GM15510 (cell line): ENCODE measurements around the gene SP5.

ENCODE experiments used
- POLR2A ChIP-seq: IDR thresholded peaks from 3 replicates; pipeline ENCODE4 v1.6.1; 2011; ENCODE audit warnings: borderline replicate concordance; ENCODE audit not compliant: insufficient read length; ENCODE audit errors: extremely low read depth

SP5 gene

DNA sequence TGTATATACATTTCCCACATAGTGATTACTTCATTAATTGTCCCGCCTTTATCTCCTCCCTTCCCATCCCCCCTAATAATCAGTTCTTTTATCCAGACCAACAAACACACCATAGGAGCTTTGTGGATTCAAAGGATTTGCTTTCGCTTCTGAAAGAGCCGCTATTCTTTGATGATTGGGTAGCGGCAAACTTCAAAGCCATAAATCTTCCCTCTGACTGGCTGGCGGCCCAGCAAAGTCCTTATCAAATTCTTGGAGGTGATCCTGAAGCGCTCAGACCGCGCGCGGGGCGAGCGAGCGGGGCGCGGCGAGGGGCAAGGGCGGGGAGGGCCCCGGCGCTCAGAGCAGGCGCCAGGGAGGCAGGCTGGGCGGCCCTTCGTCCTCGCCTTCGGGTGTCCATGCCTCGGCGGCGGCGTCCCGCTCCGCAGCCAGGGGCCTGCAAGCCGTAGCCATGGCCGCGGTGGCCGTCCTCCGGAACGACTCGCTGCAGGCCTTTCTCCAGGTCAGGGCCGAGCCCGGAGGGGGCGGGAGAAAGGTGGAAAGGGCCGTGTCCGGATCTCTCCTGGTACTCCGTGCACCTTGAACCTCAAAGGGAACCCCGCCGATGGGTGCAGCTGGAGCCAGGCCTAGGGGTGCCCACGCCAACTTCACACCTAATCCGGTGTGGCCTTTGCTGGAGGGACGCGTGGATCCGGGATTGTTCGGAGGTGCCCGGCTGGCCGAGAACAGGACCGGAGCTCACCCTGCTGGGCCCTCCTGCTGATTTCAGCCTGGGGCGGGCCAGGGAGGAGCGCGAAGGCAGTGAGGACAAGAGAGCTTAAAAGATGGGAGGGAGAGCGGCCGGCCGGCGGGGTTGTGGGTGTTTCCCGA is at the start of gene SP5:
Gene SP5 (plus strand): TSS at position 276 of the 870 bp plus-strand sequence. CDS start 176 bp downstream, at position 452.
- TF ChIP-seq POLR2A: no peak

DNA sequence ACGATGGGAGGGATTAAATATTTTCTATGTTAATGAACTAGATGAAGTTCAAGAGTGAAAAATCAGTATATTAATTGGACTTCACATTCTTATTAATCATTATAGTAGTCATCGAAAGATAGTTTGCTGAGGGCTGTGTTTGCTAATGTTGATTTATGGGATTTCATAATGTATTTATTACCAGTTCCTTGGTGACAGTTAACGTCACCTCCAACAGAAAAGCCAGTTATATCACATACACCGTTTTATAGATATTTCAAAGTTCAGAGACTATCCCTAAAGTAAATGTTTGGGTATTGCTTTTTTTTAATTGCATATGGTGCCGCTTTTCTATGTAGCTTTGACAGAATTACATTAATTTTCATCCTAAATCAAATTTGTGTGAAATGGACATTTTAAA is 49.4 kb upstream of the SP5 start:
- TF ChIP-seq POLR2A: no peak

DNA sequence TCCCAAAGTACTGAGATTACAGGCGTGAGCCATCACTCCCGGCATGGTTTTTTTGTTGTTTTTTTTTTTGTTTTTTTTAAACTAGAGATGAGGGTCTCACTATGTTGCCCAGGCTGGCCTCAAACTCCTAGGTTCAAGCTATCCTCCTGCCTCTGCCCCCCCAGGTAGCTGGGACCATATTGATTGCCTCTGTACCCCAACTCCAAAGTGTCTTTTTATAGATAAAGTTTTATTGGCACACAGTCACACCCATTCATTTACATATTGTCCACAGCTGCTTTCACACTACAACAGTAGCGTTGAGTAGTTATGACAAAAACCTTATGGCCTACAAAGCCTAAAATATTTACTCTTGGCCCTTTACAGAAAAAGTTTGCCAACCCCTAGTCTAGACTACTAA is 45.2 kb upstream of the SP5 start:
- TF ChIP-seq POLR2A: no peak

DNA sequence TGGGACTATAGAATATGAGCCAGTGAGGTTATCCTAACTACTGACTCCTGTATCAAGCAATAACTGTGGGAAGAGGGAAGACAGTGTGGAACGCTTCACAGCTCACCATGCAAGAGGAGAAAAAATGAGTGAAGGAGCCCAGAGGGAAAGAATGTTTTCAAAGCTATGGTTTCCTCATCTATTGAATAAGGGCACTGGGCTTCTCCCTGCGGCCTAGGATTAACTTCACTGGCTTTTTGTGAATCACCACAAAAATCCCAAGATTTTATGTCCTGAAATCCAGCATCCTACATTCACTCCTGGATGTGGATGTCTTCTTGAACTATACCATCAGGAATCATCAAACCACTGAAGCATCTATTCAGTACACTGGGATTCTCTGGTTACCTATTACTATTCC is 44.5 kb upstream of the SP5 start:
- TF ChIP-seq POLR2A: no peak

DNA sequence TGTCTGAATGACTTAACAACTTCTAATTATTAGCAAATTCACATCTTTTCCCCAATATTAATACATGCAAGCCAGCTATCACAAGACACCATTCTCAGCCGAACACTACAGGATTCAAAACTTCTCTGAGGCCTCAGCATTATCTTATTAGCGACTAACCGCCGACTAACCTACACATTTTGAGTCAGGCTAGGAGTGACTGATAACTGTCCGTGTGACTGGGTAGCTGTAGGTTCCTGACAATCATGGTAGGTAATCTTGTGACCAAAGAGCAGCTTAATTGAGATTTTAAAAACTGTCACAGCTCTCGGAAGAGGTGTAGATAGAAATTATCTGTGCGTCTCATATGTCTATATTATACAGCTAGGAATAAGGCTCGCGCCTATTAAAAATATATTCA is 44.1 kb upstream of the SP5 start:
- no peak for TF ChIP-seq POLR2A

DNA sequence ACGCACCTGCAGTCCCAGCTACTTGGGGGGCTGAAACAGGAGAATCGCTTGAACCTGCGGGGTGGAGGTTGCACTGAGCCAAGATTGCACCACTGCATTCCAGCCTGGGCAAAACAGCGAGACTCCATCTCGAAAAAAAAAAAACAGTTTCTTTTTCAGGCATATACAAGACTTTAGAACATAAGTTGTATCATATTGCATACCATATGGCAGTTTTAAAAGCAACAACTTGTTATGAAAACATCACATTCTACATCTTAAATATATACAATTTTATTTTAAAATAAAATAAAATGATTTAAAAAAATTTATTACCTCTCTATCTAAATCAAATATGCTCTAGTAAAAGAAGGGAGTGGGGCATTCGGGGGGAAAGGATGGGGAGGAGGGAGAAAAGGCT is 39.4 kb upstream of the SP5 start:
- TF ChIP-seq POLR2A: no peak

DNA sequence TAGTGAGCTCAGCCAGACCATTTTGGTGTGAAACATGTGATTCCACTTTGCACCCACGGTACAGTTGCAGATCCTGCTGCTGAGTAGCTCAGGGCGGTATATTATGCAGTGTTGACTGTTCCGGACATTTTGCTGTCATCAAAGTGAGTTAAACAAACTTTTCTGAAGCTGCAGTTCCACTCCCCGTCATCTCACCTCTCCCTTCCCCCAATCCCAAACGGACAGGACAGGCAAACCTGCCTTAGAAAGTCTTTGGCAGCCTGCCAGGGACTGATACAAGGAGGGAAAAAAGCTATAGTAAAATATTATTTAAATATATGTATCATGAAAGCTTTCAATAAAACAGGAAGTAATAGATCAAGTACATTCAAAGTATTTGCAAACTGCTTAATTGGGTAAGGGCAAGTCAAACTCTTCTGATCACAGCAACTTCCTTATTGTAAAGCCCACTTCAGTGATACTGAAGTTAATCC is 35.5 kb upstream of the SP5 start:
- no peak for TF ChIP-seq POLR2A

DNA sequence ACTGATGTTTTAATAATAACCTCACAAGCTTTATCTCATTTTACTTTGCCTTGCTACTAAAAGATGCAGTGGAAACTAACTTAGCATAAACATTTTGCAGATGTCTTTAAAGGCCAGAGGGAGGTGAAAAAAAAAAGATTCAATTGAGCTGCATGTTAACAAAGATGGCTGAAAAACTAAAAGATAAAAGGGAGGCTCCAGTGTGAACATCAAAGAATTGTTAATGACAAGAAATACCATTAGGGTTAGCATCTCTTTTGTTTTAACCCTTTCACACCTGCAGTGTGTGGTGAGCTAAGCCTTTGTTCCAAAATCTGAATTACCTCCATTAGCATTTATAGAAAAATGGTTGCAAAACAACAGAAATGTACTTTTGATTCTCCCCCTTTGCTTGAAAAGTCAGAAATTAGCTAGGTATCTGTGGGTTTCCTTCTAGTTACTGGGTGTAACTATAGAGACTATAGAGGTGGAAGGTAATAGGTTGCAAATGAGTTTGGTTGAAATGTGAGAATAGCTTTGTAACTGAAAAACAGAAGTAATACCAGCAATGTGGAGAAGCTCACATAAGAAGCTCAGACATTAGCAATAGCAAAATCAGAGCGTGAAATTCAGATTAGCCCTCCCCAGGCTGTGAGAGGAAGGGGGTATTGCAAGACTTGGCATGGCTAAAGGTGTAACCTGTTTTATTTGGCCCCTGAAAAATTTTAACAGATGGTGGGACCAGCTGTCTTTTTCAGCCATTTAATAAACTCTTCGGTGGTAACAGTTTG is 34.8 kb upstream of the SP5 start:
- TF ChIP-seq POLR2A: no peak

DNA sequence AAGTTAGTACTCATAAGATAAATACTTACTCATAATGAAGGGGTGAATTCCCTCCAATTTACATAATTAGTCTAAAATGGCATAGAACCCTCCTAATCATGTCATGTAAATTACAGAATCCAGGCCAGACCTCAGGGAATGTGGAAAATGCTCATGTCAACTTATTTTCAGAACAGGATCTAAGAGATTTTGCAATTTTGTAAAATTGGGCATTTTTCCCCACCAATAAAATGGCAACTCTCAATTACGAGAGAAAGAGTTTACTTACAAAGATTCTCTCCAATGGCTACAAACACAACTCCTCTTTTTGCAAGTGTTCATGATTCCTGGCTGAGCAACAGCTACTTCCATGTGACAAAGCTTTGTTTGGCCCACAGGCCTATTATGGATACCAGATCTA is 33.8 kb upstream of the SP5 start:
- TF ChIP-seq POLR2A: no peak

DNA sequence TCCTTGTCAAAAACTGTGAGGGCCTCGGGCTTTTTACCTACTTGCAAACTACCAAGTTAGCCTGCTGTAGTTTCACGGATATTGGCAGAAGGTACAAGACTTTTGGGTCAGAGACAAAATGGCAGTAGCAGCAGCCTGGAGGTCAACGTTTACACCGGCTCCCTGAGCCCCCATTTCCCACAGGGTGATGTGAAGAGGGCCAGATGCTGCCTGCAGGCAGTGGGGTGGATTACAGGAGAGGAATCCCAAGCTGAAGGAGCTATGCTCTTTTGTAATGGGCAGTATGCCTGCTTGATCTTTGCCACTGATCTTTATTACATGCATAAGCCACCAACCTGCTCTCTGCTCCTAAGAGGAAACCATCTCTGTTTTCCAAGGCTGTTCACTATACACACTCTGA is 29.5 kb upstream of the SP5 start:
- TF ChIP-seq POLR2A: no peak

DNA sequence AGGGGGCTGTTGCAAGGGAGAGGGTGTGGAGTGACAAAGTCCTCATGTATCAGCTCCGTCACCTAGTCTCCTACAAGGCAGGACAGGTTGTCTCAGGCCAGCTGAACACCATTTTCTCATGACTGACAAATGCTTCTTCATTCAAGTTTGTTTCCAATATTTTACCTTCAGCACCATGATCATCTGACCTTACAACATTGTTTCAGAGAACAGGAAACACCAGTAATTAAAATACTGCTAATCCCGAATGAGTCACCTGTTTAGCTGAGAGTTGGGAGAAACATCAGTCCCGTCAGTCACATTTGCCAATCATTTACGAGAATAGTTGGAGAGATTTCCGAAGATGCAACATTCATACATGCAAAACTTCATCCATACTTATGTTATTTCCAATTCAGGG is 25.7 kb upstream of the SP5 start:
- no peak for TF ChIP-seq POLR2A

DNA sequence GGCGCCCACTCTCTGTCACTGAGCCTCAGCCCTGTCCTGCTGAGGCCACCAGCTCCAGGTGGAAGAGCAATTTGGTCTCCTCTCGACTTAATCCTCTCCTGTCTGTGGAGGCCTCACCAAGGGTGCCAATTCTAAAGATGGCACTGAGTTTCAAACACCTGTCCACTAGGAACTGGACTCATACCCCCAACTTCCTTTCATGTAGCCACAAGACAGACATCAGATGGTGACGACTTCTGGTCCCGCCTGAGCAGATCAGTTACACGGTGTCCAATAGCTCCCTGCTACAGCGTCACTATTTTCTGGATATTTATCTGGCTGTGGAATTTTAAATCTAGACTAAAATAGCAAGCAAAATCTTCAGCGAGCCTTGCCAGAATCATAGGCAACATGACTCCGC is 24.5 kb upstream of the SP5 start:
- no peak for TF ChIP-seq POLR2A

DNA sequence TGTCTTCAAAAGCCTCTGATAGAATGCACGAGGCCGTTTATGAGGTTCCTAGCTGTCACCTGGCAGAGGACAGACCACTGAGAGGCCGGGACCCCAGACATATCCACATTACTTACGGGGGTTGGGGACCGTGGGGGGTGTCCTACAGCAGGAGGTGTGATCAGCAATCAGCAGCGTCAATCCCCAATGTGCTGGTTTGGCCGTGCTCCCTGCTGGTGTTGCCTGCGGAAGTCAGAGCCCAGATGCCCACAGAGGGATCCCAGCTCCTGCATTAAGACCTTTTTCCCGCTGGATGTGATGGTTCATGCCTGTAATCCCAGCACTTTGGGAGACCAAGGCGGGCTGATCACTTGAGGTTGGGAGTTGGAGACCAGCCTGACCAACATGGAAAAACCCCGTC is 20.8 kb upstream of the SP5 start:
- no peak for TF ChIP-seq POLR2A

DNA sequence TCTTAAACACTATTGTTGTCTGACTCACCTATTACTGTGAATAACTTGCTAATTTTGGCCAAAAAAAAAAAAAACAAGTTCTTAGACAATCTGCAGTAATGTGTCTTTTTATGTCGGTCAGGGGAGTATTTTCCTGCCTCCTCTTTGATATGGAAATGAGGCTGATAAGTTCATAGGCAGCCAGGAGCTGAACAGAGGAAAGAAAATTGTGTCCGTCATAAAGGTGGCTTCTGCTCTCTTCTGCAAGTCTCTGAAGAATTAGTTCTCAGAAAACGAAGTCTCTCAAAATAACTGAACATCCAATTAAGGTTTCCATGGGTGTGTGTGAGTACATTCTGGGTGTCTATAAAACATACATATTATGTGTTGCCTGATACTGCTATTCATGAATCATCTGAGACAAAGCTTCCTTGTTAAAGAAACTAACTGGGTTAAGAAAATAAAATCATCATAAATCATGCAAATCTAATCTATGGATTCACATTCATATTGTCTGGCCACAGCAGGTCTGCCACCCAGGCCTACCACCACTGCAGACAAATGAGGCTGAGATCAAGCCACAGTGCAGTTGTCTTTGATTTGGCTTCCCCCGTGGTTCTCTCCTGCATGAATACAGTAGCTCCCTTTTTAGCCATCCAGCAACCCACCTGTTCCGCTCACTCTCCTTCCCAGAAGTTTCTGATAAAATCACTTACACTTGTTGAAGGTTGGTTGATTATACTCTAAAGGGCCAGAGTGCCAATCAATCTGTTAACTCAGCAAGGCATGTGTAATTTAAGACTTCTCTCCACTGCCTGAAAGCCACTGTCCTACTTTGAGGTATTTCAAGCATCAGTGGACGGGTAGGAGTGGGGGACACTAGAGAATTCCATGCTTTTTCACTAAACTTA is 19.4 kb upstream of the SP5 start:
- TF ChIP-seq POLR2A: no peak

DNA sequence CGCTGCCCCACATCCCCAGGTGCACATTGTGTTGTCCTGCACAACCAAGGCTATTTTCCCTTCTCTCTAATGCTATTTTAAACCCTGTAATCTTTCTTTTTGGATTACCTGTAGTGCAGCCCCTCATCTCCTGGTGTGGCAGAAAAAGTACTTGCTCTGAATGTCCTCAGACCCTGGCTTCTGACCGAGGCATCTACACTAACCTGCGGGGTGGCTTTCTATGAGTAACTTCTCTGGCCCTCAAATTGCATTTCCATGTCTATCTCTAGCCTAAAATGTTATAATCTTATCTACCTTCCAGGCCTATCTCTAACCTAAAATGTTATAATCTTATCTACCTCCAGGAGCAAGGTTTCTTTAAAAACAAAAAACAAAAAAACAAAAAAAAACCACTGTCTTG is 18.2 kb upstream of the SP5 start:
- TF ChIP-seq POLR2A: no peak
